GM23338 (cell line): ENCODE data around the gene DHRSX. TPM values are rescaled to one million over a fixed set of nuclear protein-coding genes. Genes with fewer than 3 reads are reported as not detected.
"Not testable (repeated sequence)": the region's sequence is repeated elsewhere in the genome, so short reads cannot be mapped to it uniquely, and the experiment has no call there.

ENCODE experiments used
- ATAC-seq: fragments of 200-7000 bp; cut with Tn5 transposase; 3 replicates; pipeline ENCODE4 v1.9.1; 2020
- DNase-seq: peaks from one replicate; pipeline ENCODE4 v3.0.0-alpha.2; 2015; ENCODE audit warnings: low spot score
- H2AFZ ChIP-seq: fragments of 200-600 bp; sonication (generic); 2 replicates; pipeline ENCODE4 v1.8.0; 2016; ENCODE audit warnings: antibody characterized with exemption, mild to moderate bottlenecking, moderate library complexity
- H3F3A ChIP-seq: fragments of 200-600 bp; sonication (generic); replicated peaks from 2 replicates; pipeline ENCODE4 v1.8.0; 2017; ENCODE audit warnings: antibody characterized with exemption, mixed run types, low read depth
- H3K27ac ChIP-seq: fragments of 200-600 bp; sonication (generic); 2 replicates; pipeline ENCODE4 v1.6.1; 2016; ENCODE audit warnings: low read depth
- H3K27me3 ChIP-seq: fragments of 200-600 bp; sonication (generic); 2 replicates; pipeline ENCODE4 v1.8.0; 2016; ENCODE audit warnings: mild to moderate bottlenecking, mixed run types, moderate library complexity; ENCODE audit not compliant: insufficient read depth
- H3K36me3 ChIP-seq: fragments of 200-600 bp; sonication (generic); 2 replicates; pipeline ENCODE4 v1.8.0; 2016; ENCODE audit warnings: mild to moderate bottlenecking; ENCODE audit not compliant: insufficient read depth
- H3K4me1 ChIP-seq: fragments of 200-600 bp; sonication (generic); 2 replicates; pipeline ENCODE4 v1.8.0; 2016; ENCODE audit warnings: mild to moderate bottlenecking, moderate library complexity; ENCODE audit not compliant: insufficient read depth
- H3K4me2 ChIP-seq: fragments of 200-600 bp; sonication (generic); 2 replicates; pipeline ENCODE4 v1.7.1; 2017; ENCODE audit warnings: mixed run types
- H3K4me3 ChIP-seq: fragments of 200-600 bp; sonication (generic); 2 replicates; pipeline ENCODE4 v1.6.1; 2016; ENCODE audit warnings: mixed run types
- H3K79me2 ChIP-seq: fragments of 200-600 bp; sonication (generic); replicated peaks from 2 replicates; pipeline ENCODE4 v1.8.0; 2017; ENCODE audit warnings: mild to moderate bottlenecking; ENCODE audit not compliant: insufficient read depth
- H3K9me2 ChIP-seq: fragments of 200-600 bp; sonication (generic); 2 replicates; pipeline ENCODE4 v1.8.0; 2017; ENCODE audit not compliant: insufficient read depth
- H4K20me1 ChIP-seq: fragments of 200-600 bp; sonication (generic); replicated peaks from 2 replicates; pipeline ENCODE4 v1.8.0; 2017; ENCODE audit warnings: mild to moderate bottlenecking; ENCODE audit not compliant: insufficient read depth
- H3K27ac Mint-ChIP-seq: 2 replicates; pipeline ENCODE4 v1.8.0; 2020; ENCODE audit warnings: inconsistent platforms, mild to moderate bottlenecking, moderate library complexity, mixed read lengths
- H3K27me3 Mint-ChIP-seq: 3 replicates; pipeline ENCODE4 v1.8.0; 2022; ENCODE audit warnings: low read depth, mild to moderate bottlenecking, moderate library complexity, mixed read lengths, inconsistent platforms; ENCODE audit not compliant: insufficient read depth, poor library complexity
- H3K36me3 Mint-ChIP-seq: 3 replicates; pipeline ENCODE4 v1.8.0; 2021; ENCODE audit warnings: low read depth, mild to moderate bottlenecking, inconsistent platforms, moderate library complexity, mixed read lengths
- H3K4me1 Mint-ChIP-seq: 3 replicates; pipeline ENCODE4 v1.8.0; 2020; ENCODE audit warnings: mild to moderate bottlenecking, inconsistent platforms, mixed read lengths
- H3K4me3 Mint-ChIP-seq: 3 replicates; pipeline ENCODE4 v1.8.0; 2021; ENCODE audit warnings: moderate library complexity, mild to moderate bottlenecking, inconsistent platforms, mixed read lengths
- H3K9me3 Mint-ChIP-seq: 3 replicates; pipeline ENCODE4 v1.8.0; 2020; ENCODE audit warnings: moderate library complexity, mild to moderate bottlenecking, inconsistent platforms, mixed read lengths
- EZH2 ChIP-seq: fragments of 200-600 bp; sonication (generic); IDR thresholded peaks from one replicate; pipeline ENCODE4 v1.8.0; 2017; ENCODE audit warnings: antibody characterized with exemption, mild to moderate bottlenecking, low read depth; ENCODE audit not compliant: unreplicated experiment
- ZNF114 ChIP-seq: fragments of 250-450 bp; sonication (Bioruptor Pico); IDR thresholded peaks from 2 replicates; pipeline ENCODE4 v1.5.0; 2020; ENCODE audit warnings: mild to moderate bottlenecking, moderate library complexity
- ZNF331 ChIP-seq: fragments of 250-450 bp; sonication (Bioruptor Pico); IDR thresholded peaks from 2 replicates; pipeline ENCODE4 v1.5.0; 2020; ENCODE audit warnings: low read depth, mild to moderate bottlenecking, moderate library complexity
- polyA plus RNA-seq: library from polyadenylated mRNA; unstranded; fragments of >200 nt; fragmentation: Nextera tagmentation; extraction: Ambion mirVana; gene quantifications from 2 replicates; pipeline ENCODE4 v1.2.1, GENCODE V29; 2016
- total RNA-seq: library from RNA; depleted of rRNA; stranded (reverse); fragments of >200 nt; shearing (Covaris generic); gene quantifications from 2 replicates; pipeline ENCODE4 v1.2.3, GENCODE V29; 2014
- TF ChIP-seq, protein P1 (sequence below): fragments of 250-450 bp; sonication (Bioruptor Pico); IDR thresholded peaks from 2 replicates; pipeline ENCODE4 v1.5.0; 2020; ENCODE audit warnings: mild to moderate bottlenecking, moderate library complexity
- TF ChIP-seq, protein P2 (sequence below): IDR thresholded peaks from one replicate; pipeline ENCODE4 v1.6.1; 2018; ENCODE audit warnings: antibody characterized with exemption; ENCODE audit not compliant: unreplicated experiment

The DHRSX gene
- total and polyA plus RNA-seq, 2 experiments from 2014 or later, result 33.9 to 43.0 TPM

DNA sequence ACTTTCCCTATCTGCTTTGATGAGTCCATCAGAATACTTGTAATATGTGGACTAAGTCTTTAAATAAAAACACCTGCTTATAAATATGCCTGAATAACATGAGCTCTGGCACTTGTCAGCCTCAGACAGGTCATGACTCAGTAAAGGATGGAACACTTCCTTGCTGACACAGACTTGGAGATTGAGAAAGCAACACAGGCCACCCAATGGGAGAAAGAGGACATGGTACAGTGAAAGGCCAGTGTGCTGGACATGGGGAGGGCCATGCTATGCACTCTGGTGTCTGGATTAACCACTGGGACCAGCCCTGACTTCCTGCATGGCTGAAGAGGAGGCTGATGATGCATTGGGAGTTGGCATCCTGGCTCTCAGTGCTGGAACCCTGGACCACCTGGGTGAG lies 149.5 kb downstream of the DHRSX start (continued):
- TF ChIP-seq, protein P1, sequence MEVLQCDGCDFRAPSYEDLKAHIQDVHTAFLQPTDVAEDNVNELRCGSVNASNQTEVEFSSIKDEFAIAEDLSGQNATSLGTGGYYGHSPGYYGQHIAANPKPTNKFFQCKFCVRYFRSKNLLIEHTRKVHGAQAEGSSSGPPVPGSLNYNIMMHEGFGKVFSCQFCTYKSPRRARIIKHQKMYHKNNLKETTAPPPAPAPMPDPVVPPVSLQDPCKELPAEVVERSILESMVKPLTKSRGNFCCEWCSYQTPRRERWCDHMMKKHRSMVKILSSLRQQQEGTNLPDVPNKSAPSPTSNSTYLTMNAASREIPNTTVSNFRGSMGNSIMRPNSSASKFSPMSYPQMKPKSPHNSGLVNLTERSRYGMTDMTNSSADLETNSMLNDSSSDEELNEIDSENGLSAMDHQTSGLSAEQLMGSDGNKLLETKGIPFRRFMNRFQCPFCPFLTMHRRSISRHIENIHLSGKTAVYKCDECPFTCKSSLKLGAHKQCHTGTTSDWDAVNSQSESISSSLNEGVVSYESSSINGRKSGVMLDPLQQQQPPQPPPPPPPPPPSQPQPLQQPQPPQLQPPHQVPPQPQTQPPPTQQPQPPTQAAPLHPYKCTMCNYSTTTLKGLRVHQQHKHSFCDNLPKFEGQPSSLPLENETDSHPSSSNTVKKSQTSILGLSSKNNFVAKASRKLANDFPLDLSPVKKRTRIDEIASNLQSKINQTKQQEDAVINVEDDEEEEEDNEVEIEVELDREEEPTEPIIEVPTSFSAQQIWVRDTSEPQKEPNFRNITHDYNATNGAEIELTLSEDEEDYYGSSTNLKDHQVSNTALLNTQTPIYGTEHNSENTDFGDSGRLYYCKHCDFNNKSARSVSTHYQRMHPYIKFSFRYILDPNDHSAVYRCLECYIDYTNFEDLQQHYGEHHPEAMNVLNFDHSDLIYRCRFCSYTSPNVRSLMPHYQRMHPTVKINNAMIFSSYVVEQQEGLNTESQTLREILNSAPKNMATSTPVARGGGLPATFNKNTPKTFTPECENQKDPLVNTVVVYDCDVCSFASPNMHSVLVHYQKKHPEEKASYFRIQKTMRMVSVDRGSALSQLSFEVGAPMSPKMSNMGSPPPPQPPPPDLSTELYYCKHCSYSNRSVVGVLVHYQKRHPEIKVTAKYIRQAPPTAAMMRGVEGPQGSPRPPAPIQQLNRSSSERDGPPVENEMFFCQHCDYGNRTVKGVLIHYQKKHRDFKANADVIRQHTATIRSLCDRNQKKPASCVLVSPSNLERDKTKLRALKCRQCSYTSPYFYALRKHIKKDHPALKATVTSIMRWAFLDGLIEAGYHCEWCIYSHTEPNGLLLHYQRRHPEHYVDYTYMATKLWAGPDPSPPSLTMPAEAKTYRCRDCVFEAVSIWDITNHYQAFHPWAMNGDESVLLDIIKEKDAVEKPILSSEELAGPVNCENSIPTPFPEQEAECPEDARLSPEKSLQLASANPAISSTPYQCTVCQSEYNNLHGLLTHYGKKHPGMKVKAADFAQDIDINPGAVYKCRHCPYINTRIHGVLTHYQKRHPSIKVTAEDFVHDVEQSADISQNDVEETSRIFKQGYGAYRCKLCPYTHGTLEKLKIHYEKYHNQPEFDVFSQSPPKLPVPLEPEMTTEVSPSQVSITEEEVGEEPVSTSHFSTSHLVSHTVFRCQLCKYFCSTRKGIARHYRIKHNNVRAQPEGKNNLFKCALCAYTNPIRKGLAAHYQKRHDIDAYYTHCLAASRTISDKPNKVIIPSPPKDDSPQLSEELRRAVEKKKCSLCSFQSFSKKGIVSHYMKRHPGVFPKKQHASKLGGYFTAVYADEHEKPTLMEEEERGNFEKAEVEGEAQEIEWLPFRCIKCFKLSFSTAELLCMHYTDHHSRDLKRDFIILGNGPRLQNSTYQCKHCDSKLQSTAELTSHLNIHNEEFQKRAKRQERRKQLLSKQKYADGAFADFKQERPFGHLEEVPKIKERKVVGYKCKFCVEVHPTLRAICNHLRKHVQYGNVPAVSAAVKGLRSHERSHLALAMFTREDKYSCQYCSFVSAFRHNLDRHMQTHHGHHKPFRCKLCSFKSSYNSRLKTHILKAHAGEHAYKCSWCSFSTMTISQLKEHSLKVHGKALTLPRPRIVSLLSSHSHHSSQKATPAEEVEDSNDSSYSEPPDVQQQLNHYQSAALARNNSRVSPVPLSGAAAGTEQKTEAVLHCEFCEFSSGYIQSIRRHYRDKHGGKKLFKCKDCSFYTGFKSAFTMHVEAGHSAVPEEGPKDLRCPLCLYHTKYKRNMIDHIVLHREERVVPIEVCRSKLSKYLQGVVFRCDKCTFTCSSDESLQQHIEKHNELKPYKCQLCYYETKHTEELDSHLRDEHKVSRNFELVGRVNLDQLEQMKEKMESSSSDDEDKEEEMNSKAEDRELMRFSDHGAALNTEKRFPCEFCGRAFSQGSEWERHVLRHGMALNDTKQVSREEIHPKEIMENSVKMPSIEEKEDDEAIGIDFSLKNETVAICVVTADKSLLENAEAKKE (CRISPR knock-in tag), result no peak
- TF ChIP-seq ZNF331 (CRISPR knock-in tag), result no peak
- TF ChIP-seq ZNF114, result no peak
- TF ChIP-seq, protein P2, sequence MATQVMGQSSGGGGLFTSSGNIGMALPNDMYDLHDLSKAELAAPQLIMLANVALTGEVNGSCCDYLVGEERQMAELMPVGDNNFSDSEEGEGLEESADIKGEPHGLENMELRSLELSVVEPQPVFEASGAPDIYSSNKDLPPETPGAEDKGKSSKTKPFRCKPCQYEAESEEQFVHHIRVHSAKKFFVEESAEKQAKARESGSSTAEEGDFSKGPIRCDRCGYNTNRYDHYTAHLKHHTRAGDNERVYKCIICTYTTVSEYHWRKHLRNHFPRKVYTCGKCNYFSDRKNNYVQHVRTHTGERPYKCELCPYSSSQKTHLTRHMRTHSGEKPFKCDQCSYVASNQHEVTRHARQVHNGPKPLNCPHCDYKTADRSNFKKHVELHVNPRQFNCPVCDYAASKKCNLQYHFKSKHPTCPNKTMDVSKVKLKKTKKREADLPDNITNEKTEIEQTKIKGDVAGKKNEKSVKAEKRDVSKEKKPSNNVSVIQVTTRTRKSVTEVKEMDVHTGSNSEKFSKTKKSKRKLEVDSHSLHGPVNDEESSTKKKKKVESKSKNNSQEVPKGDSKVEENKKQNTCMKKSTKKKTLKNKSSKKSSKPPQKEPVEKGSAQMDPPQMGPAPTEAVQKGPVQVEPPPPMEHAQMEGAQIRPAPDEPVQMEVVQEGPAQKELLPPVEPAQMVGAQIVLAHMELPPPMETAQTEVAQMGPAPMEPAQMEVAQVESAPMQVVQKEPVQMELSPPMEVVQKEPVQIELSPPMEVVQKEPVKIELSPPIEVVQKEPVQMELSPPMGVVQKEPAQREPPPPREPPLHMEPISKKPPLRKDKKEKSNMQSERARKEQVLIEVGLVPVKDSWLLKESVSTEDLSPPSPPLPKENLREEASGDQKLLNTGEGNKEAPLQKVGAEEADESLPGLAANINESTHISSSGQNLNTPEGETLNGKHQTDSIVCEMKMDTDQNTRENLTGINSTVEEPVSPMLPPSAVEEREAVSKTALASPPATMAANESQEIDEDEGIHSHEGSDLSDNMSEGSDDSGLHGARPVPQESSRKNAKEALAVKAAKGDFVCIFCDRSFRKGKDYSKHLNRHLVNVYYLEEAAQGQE, result no peak
- no peak for TF ChIP-seq EZH2

DNA sequence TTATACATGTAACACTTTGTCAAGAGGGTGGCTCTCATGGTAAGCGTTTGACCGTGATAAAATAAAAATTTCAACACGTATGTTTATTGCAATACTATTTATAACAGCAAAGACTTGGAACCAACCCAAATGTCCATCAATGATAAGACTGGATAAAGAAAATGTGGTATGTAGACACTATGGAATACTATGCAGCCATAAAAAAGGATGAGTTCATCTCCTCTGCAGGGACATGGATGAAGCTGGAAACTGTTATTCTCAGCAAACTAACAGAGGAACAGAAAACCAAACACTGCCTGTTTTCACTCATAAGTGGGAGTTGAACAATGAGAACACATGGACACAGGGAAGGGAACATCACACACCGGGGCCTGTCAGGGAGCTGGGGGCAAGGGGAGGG lies 150.1 kb downstream of the DHRSX start:
- H3K9me2 ChIP-seq, H3K4me3 ChIP-seq, H3F3A ChIP-seq, DNase-seq, H2AFZ ChIP-seq, H4K20me1 ChIP-seq, H3K4me3 Mint-ChIP-seq, H3K27me3 Mint-ChIP-seq, H3K27ac Mint-ChIP-seq, H3K4me1 Mint-ChIP-seq, ATAC-seq, H3K4me1 ChIP-seq, H3K79me2 ChIP-seq, H3K4me2 ChIP-seq, H3K27ac ChIP-seq, H3K27me3 ChIP-seq, H3K36me3 ChIP-seq: not testable (repeated sequence)
- peaks cover 12% of the 10 kb centered on the region for H3K9me3 Mint-ChIP-seq
- H3K36me3 Mint-ChIP-seq, result peaks cover 43% of the 10 kb centered on the region

DNA sequence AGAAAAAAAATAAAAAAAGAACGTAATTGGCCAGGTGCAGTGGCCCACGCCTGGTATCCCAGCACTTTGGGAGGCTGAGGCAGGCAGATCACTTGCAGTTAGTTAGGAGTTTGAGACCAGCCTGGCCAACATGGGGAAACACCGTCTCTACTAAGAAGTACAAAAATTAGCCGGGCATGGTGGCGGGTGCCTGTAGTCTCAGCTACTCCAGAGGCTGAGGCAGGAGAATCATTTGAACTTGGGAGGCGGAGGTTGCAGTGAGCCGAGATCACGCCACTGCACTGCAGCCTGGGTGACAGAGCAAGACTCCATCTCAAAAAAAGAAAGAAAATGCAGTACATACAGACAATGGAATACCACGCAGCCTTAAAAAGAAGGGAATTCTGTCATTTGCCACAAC lies 150.7 kb downstream of the DHRSX start:
- H3K4me1 Mint-ChIP-seq, H3K27me3 Mint-ChIP-seq, ATAC-seq, H3K4me1 ChIP-seq, DNase-seq, H3K9me2 ChIP-seq, H2AFZ ChIP-seq, H3K4me2 ChIP-seq, H3F3A ChIP-seq, H3K4me3 ChIP-seq, H3K27ac Mint-ChIP-seq, H3K36me3 ChIP-seq, H3K27ac ChIP-seq, H4K20me1 ChIP-seq, H3K4me3 Mint-ChIP-seq, H3K27me3 ChIP-seq, H3K79me2 ChIP-seq: not testable (repeated sequence)
- peaks cover 19% of the 10 kb centered on the region for H3K9me3 Mint-ChIP-seq
- peaks cover 49% of the 10 kb centered on the region for H3K36me3 Mint-ChIP-seq
